Activated T-cell treated with anti-CD3 and anti-CD28 coated beads, Interleukin-2, amount 50 U/mL, for 72 hours (primary cell): ENCODE measurements around the gene INSRR. TPM values are rescaled to one million over a fixed set of nuclear protein-coding genes. Genes with fewer than 3 reads are reported as not detected.

Experiments used
- ATAC-seq, 2 donors: fragments of 150-1000 bp; cut with Tn5 transposase; replicated peaks in 1 of 2; 2 replicates each; pipeline ENCODE4 v1.10.0; 2021; ENCODE audit warnings: moderate library complexity in 2 of 2, mild to moderate bottlenecking in 1 of 2
- DNase-seq, 2 donors: peaks; one replicate each; pipeline ENCODE4 v3.0.0; 2021 to 2022; ENCODE audit warnings: mixed read lengths in 1 of 2
- H3K27ac Mint-ChIP-seq: one replicate; pipeline ENCODE4 v1.8.0; 2022; ENCODE audit warnings: mild to moderate bottlenecking, moderate library complexity, mixed read lengths
- H3K27me3 Mint-ChIP-seq: one replicate; pipeline ENCODE4 v1.8.0; 2022; ENCODE audit warnings: low read depth, mixed read lengths
- H3K36me3 Mint-ChIP-seq, 2 donors: one replicate each; pipeline ENCODE4 v1.8.0; 2022; ENCODE audit warnings: mixed read lengths in 2 of 2, mild to moderate bottlenecking in 1 of 2; ENCODE audit not compliant: insufficient read depth in 2 of 2
- H3K4me1 Mint-ChIP-seq: one replicate; pipeline ENCODE4 v1.8.0; 2022; ENCODE audit warnings: low read depth, mixed read lengths
- H3K4me3 Mint-ChIP-seq, 2 donors: one replicate each; pipeline ENCODE4 v1.8.0; 2022; ENCODE audit warnings: mild to moderate bottlenecking in 2 of 2, mixed read lengths in 2 of 2, moderate library complexity in 2 of 2
- H3K9me3 Mint-ChIP-seq, 2 donors: one replicate each; pipeline ENCODE4 v1.8.0; 2022; ENCODE audit warnings: mixed read lengths in 2 of 2
- total RNA-seq, 2 donors: library from RNA; stranded (reverse); gene quantifications; one replicate each; pipeline ENCODE4 v1.2.3, GENCODE V29; 2022

The INSRR gene
- total RNA-seq, 2 donors from 2014 or later, result 0.17 to 0.30 TPM

DNA sequence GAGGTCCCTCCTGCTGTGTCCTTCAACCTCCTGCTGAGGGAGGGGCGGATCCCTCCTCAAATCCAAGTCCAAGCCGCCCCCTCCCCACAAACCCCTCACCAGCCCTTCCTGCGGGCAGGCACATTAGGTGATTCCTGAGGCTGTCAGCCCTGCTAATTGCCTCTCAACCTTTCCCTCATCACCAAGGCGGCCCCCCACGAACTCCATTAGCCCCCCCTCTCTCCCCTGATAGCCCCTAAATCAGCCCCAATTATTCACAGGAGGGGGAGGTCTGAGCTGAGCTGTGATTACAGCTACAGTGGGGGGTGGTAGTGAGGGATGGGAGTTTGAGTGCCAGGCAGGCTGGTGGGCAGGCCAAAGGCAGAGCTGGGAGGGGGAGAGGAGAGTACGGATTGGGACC lies 28.8 kb upstream of the INSRR start:
- H3K27me3 Mint-ChIP-seq, result peaks cover 65% of the 10 kb centered on the region
- H3K27ac Mint-ChIP-seq, result no peak overlapping the region
- H3K4me3 Mint-ChIP-seq, result no peak overlapping the region
- no peaks in the 10 kb centered on the region for H3K36me3 Mint-ChIP-seq
- peaks cover 10% of the 10 kb centered on the region for H3K4me1 Mint-ChIP-seq
- DNase-seq, result no peak
- no peak for ATAC-seq
- H3K9me3 Mint-ChIP-seq, result no peaks in the 10 kb centered on the region

- H3K4me1 Mint-ChIP-seq, result peaks cover 8% of the 10 kb centered on the region
- H3K27me3 Mint-ChIP-seq, result peaks cover 66% of the 10 kb centered on the region
- no peaks in the 10 kb centered on the region for H3K9me3 Mint-ChIP-seq
- H3K4me3 Mint-ChIP-seq, result no peak overlapping the region
- DNase-seq (no peak), ATAC-seq (no peak)
- H3K27ac Mint-ChIP-seq, result no peak overlapping the region
- no peaks in the 10 kb centered on the region for H3K36me3 Mint-ChIP-seq
These were observed 28.4 kb upstream of the INSRR start for GRCh38 chr1:156887317-156887716.

GRCh38 chr1:156886583-156887281 lies 27.8 kb upstream of the INSRR start:
- peaks cover 8% of the 10 kb centered on the region for H3K4me1 Mint-ChIP-seq
- H3K27ac Mint-ChIP-seq, result no peak overlapping the region
- ATAC-seq (no peak), DNase-seq (no peak)
- H3K9me3 Mint-ChIP-seq, result no peaks in the 10 kb centered on the region
- peaks cover 69% of the 10 kb centered on the region for H3K27me3 Mint-ChIP-seq
- H3K4me3 Mint-ChIP-seq, result no peak overlapping the region
- H3K36me3 Mint-ChIP-seq, result no peaks in the 10 kb centered on the region

GRCh38 chr1:156885880-156886355 lies 27.0 kb upstream of the INSRR start:
- H3K27ac Mint-ChIP-seq, result no peak overlapping the region
- H3K9me3 Mint-ChIP-seq, result no peaks in the 10 kb centered on the region
- H3K4me1 Mint-ChIP-seq, result peaks cover 8% of the 10 kb centered on the region
- ATAC-seq (no peak), DNase-seq (no peak)
- H3K27me3 Mint-ChIP-seq, result peaks cover 62% of the 10 kb centered on the region
- no peaks in the 10 kb centered on the region for H3K36me3 Mint-ChIP-seq
- H3K4me3 Mint-ChIP-seq, result no peak overlapping the region

- Mint-ChIP-seq H3K36me3 (no peaks in the 10 kb centered on the region), H3K27me3 (peaks cover 57% of the 10 kb centered on the region), H3K4me1 (peaks cover 7% of the 10 kb centered on the region), H3K9me3 (no peaks in the 10 kb centered on the region), H3K4me3 (no peak overlapping the region), H3K27ac (no peak overlapping the region)
- ATAC-seq (no peak), DNase-seq (no peak)
These were observed 26.4 kb upstream of the INSRR start for GRCh38 chr1:156885314-156885713.

DNA sequence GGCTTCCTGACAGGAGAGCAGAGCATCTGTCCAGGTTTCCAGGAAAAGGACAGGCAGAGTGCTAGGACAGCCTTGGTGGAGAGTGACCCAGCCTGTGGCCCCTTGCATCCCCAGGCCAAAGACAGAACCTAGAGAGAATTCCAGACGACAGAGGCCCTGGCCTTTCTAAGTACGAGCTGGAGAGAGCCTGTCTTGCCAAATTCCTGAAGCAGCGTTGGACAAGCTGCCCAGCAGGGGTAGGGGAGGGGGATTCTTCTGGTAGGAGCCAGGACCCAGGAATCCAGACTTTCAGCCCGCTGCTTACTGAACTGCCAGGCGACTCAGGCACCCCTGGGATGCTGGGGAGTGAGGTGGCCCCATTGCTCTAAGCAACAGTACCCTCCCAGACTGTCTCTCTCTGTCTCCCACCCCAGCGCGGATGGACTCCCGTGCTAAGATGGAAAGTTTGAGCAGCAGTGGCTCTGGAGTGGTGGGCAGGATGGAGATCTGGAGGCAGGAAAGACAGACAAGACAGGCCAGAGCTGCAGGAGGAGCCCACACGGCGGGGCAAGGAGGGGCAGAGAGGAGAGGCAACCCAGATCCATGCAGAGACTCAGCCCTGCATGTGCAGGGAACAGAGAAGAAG lies 25.8 kb upstream of the INSRR start:
- H3K9me3 Mint-ChIP-seq, result no peaks in the 10 kb centered on the region

DNA sequence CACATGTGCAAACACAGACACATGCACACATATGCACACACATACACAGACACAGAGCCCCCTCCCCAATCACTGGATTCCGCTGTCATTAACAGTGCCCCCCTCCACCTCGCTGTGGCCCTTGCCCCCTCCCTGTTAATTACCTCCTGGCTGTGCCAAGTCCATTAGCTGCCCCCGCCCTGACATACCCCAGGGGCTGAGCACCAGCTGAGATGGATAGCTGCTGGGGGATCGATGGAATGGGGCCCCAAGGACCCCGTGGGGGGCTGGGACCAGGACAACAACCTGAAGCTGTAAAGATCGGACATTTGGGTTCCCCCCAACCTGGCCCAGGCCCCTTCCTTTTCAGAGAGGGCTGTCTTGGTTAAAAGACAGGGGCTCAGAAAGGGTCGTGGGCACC lies 25.0 kb upstream of the INSRR start:
- Mint-ChIP-seq H3K27me3 (peaks cover 47% of the 10 kb centered on the region), H3K36me3 (no peaks in the 10 kb centered on the region), H3K9me3 (no peaks in the 10 kb centered on the region), H3K4me1 (no peaks in the 10 kb centered on the region), H3K4me3 (no peak overlapping the region), H3K27ac (no peak overlapping the region)
- no peak for DNase-seq
- ATAC-seq, result no peak

More for the DNA sequence above, 25.8 kb upstream of the INSRR start:
- no peak for ATAC-seq
- H3K27ac Mint-ChIP-seq, result no peak overlapping the region
- peaks cover under 1% of the 10 kb centered on the region for H3K4me1 Mint-ChIP-seq
- DNase-seq, result no peak
- no peaks in the 10 kb centered on the region for H3K36me3 Mint-ChIP-seq
- no peak overlapping the region for H3K4me3 Mint-ChIP-seq
- H3K27me3 Mint-ChIP-seq, result peaks cover 52% of the 10 kb centered on the region

DNA sequence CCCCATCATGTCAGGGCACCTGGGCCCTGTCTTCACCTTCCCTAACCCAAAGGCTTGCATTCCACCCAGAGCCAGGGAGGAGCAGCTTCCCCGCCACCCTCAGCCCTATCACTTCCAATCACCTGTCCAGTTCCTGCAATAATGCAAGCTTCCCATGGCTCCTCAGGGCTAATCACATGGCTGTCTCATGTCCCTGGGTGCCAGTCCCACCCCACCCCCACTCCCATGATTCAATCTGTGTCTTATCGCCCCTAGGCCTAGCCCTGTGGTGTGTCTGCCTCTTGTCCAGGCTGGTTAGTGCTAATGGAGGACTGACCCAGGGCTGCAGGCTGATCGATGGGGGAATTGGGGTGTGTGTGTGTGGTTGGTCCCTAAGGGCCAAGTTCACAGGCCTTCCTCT lies 23.6 kb upstream of the INSRR start:
- Mint-ChIP-seq H3K27ac (no peak overlapping the region), H3K4me1 (no peaks in the 10 kb centered on the region), H3K9me3 (no peaks in the 10 kb centered on the region), H3K27me3 (peaks cover 44% of the 10 kb centered on the region), H3K36me3 (no peaks in the 10 kb centered on the region), H3K4me3 (no peak overlapping the region)
- DNase-seq (no peak), ATAC-seq (no peak)

DNA sequence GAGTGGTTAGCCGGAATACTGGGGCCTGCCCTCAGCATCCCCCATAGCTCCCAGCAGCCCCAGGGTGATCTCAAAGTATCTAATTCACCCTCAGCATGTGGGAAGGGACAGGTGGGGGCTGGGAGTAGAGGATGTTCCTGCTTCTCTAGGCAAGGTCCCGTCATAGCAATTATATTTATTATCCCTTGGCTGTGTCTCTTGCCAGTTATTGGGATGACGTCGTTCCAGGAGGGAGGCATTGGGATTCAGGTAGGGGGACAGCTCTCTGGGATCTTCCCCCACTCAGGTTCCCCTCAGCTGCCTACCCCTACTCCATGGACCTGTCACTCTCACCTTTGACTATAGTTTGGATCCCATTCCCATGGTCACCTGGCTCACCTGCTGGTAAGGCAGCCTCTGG lies 22.7 kb upstream of the INSRR start:
- Mint-ChIP-seq H3K4me3 (no peak overlapping the region), H3K27ac (no peak overlapping the region), H3K27me3 (peaks cover 38% of the 10 kb centered on the region), H3K4me1 (no peaks in the 10 kb centered on the region), H3K9me3 (no peaks in the 10 kb centered on the region), H3K36me3 (no peaks in the 10 kb centered on the region)
- ATAC-seq, result no peak
- no peak for DNase-seq

GRCh38 chr1:156881101-156881500 lies 22.2 kb upstream of the INSRR start:
- Mint-ChIP-seq H3K27ac (no peak overlapping the region), H3K4me1 (no peaks in the 10 kb centered on the region), H3K4me3 (no peak overlapping the region), H3K9me3 (no peaks in the 10 kb centered on the region), H3K36me3 (no peaks in the 10 kb centered on the region), H3K27me3 (peaks cover 37% of the 10 kb centered on the region)
- DNase-seq (no peak), ATAC-seq (no peak)

DNA sequence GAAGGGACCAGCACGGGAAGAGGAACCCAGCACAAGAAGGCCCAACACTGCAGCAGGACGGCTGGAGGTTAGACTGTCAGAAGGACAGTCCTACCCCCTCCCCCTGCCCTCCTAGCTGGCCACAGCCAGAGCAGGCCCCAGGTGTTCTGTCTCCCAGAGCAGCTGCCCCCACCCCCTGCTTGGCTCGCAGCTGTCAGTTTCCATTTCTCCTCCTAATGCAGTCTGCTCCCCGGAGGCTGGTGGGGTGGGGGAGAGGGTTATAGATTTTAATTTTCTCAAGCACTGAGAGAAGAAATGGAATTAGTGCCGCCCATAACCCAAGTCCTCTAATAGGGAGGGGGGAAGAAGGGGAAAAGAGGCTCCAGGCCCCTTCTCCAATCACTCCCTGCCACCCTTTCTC lies 21.6 kb upstream of the INSRR start:
- DNase-seq, result no peak
- Mint-ChIP-seq H3K27me3 (peaks cover 35% of the 10 kb centered on the region), H3K27ac (no peak overlapping the region), H3K4me1 (no peaks in the 10 kb centered on the region), H3K4me3 (no peak overlapping the region), H3K36me3 (no peaks in the 10 kb centered on the region), H3K9me3 (no peaks in the 10 kb centered on the region)
- no peak for ATAC-seq

DNA sequence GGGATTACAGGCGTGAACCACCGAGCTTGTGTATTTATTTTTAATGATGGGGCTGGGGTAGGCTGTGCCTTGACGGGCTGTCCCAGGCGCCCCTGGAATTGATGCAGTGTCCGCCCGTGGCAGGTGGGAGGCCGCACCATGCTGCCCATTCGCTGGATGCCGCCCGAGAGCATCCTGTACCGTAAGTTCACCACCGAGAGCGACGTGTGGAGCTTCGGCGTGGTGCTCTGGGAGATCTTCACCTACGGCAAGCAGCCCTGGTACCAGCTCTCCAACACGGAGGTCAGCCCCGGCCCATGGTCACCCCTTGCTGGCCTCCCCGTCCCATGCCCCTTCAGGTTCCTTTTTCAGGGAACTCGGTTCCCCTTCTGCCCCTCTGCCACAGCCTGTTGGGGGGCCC lies 21.0 kb upstream of the INSRR start:
- no peaks in the 10 kb centered on the region for H3K36me3 Mint-ChIP-seq
- ATAC-seq, result no peak
- no peaks in the 10 kb centered on the region for H3K9me3 Mint-ChIP-seq
- no peak overlapping the region for H3K4me3 Mint-ChIP-seq
- no peak for DNase-seq
- H3K4me1 Mint-ChIP-seq, result no peaks in the 10 kb centered on the region
- no peak overlapping the region for H3K27ac Mint-ChIP-seq
- peaks cover 39% of the 10 kb centered on the region for H3K27me3 Mint-ChIP-seq

DNA sequence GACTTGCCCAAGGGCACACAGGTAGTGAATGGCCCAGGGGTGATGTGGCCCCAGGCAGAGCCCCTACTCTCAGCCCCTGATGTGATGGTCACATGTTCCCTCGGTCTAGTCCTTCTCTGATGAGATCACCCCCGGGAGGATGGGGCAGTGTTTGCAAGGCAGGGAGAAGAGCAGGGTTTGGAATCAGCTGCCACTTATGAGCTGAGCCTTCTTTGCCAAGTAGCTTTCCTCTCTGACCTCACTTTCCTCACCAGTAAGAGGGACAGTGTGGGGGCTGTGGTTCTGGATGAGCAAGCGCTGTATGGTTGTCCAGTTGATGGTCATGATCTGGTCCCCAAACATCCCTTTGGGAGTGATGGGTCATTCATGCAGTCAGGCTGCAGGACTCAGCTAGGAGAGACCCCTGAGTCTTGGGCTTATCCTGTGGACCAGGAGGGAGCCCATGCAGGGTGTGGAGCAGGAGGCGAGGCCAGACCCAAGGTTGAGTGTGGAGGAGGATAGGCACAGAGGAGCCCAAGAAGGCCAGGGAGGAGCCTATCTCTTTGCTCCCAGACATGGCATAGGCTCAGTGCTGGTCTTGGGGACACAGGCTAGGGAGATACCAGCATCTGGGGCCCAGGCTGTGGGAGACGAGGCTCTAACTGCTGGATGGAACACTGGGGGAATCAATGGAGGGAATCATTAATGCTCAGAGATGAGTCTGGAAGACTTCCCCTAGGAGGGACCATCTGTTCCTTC lies 18.7 kb upstream of the INSRR start:
- Mint-ChIP-seq H3K27me3 (peaks cover 44% of the 10 kb centered on the region), H3K4me1 (no peaks in the 10 kb centered on the region), H3K36me3 (no peaks in the 10 kb centered on the region), H3K4me3 (no peak overlapping the region), H3K9me3 (no peaks in the 10 kb centered on the region), H3K27ac (no peak overlapping the region)
- no peak for DNase-seq
- ATAC-seq, result no peak
